HG03439 (cell line): Measurements from ENCODE around the gene PUM1.
"Not testable (repeated sequence)": the region's sequence is repeated elsewhere in the genome, so short reads cannot be mapped to it uniquely, and the experiment has no call there.

ENCODE experiments used
- ATAC-seq: cut with Tn5 transposase; IDR thresholded peaks from one replicate; pipeline ENCODE4 v1.9.1; 2021; ENCODE audit warnings: mild to moderate bottlenecking, moderate library complexity; ENCODE audit not compliant: unreplicated experiment

PUM1 gene

GRCh38 chr1:30966690-30967369 is 98.7 kb downstream of the PUM1 start:
- ATAC-seq: no peak

- no peak for ATAC-seq
These were observed 99.5 kb downstream of the PUM1 start for GRCh38 chr1:30965924-30966599.

DNA sequence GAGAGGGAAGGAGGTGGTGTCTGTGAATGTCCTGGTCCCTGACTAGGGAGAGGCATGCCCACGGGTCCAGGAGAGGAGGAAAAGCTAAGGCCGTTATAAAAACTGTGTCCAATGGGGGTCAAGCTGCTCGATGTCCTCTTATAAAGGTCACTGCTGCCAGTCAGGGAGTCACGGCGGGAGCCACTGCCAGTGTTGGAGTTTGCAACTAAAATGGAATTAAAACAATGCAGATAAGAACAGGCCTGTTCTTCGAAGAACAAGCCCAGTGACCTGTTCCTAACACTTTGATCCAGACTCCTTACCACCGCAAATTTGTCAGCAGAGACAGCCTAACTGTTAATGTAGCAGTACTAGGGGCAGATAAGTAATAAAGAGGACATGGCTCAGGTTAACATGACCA is 100.8 kb downstream of the PUM1 start:
- ATAC-seq: no peak

GRCh38 chr1:30962609-30963508 is 102.7 kb downstream of the PUM1 start:
- ATAC-seq: no peak

- no peak for ATAC-seq
These were observed 107.8 kb downstream of the PUM1 start for GRCh38 chr1:30957560-30958222.

GRCh38 chr1:30955448-30956015 is 110.0 kb downstream of the PUM1 start:
- no peak for ATAC-seq

- no peak for ATAC-seq
These were observed 111.8 kb downstream of the PUM1 start for GRCh38 chr1:30953685-30954084.

- no peak for ATAC-seq
These were observed 113.4 kb downstream of the PUM1 start for GRCh38 chr1:30952098-30952497.

DNA sequence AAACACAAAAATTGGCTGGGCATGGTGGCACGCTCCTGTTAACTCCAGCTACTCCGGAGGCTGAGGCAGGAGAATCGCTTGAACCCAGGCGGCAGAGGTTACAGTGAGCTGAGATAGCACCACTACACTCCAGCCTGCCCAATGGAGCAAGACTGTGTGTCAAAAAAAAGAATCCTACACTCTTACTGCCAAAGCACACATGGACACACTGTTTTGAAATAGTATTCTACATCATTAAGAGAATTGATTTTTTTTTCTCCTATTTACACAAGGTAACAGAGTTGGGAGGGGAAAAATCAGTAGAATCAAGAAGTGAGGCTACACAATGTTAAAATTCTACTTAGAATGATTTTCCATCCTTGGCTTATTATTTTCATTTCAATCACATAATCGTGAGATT is 114.8 kb downstream of the PUM1 start:
- ATAC-seq: no peak

GRCh38 chr1:30950053-30950452 is 115.5 kb downstream of the PUM1 start:
- ATAC-seq: no peak

GRCh38 chr1:30949487-30949838 is 116.1 kb downstream of the PUM1 start:
- not testable (repeated sequence) for ATAC-seq

DNA sequence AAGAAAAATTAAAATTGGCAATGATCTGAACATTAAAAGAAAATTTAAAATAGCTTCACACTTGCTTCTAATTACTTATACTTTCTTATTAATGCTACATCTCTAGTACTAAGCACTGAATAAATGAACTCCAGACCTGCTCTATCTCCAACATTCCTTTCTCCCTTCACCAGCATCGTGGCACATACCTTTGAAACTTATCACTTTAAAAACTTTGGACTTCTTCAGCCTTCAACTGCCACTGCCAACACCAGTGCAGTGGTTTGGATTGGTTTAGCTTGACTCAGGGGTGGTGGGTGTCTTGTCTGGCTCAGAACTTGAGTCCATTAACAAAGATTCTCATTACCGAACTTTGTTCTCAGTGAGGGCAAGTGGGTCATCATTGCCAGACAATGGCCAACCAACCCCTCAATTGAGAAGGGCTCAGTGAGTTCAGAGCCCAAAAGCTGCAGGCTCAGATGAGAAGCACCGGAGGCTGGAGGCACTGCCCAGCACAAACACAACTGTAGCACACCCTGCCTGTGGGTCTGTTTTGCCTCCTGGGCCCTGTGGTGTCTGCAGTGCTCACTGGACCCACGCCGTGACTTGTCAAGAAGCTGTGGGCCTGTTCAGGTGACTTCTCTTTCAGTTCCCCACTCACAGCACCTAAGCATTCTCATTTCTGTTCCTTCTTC is 116.6 kb downstream of the PUM1 start:
- not testable (repeated sequence) for ATAC-seq

GRCh38 chr1:30948278-30948677 is 117.2 kb downstream of the PUM1 start:
- no peak for ATAC-seq

- no peak for ATAC-seq
These were observed 118.3 kb downstream of the PUM1 start for GRCh38 chr1:30947212-30947611.

DNA sequence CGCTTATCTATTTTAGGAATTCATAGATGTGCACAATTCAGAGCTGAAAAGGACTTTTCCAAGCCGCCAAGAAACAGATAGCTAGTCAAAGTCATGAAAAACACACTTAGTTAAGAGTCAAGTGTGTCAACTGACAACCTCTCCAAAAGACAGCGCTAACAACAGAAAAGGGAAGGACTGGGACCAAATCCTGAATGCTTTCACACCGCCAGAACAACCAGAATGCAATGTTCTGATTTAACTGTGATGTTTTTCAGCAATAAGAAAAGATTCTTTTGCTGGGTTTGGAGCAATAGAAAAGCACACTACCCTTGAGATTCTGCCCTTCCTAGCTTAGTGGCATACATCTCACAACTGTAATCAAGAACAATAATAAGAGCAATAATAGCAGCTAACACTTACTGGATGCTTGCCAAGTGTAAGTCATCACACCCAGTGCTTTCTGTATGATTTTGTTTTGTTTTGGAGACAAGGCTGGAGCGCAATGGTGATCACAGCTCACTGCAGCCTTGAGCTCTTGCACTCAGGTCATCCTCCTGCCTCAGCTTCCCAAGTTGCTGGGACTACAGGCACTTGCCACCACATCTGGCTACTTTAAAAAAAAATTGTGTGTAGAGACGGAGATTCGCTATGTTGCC is 123.1 kb downstream of the PUM1 start:
- no peak for ATAC-seq

GRCh38 chr1:30940541-30940940 is 125.0 kb downstream of the PUM1 start:
- no peak for ATAC-seq

DNA sequence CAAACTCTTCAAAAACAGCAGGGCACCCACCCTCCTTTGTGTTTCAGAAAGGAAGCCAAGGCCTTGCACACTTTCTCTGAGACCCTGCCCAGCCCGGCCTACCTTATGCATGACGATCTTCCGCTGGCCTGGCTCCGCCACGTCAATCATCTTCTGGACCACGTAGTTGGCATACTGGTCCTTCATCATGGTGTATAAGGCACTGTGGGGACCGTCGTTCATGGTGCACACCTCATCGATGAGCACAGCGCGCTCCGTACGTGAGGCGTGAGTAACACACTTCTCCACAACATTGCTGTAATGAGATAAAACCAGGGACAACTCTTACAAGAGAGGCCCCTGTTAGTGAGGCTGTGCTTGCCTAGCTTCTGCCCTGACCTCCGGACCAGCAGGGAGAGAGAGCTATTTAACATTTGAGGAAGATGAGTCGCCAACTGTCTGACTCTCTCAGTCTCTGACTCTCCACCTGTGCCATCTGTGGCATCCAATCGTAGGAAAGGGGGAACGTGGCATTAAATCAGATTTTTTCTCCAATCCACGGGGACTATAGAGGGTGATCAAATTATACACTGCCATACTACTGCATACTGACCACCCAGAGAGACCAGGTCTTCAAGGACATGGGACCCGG is 128.9 kb downstream of the PUM1 start:
- no peak for ATAC-seq

DNA sequence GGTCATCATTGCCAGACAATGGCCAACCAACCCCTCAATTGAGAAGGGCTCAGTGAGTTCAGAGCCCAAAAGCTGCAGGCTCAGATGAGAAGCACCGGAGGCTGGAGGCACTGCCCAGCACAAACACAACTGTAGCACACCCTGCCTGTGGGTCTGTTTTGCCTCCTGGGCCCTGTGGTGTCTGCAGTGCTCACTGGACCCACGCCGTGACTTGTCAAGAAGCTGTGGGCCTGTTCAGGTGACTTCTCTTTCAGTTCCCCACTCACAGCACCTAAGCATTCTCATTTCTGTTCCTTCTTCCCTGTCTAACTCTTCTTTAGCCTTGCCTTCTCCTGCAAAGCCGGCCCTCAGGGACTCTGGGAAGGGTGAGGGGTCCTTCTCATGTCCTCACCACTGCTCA is 129.8 kb downstream of the PUM1 start:
- ATAC-seq: not testable (repeated sequence)

DNA sequence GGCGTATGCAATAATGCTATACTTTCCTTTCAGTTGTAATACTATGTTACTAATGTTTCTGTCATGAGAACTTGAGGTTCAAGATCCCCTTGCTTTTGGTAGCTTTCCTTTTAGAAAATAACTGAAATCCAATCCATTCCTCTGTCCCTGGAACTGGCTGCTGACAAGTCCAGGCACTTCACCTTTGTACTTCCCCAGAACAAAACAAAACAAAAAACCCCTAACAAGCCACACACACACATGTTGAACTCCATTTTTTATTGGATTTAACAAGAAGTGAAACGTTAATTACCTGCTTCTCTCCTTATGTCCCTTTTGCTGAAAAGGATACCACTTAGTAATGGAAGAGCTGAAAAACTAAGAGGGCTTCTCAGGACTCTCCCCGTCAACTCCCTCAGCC is 130.9 kb downstream of the PUM1 start:
- ATAC-seq: no peak
